HepG2 (cell line): ENCODE measurements around the gene PLAGL2. TPM values are rescaled to one million over a fixed set of nuclear protein-coding genes. Genes with fewer than 3 reads are reported as not detected.

Source experiments
- GLMP ChIP-seq: sonication (generic); formaldehyde crosslinking; IDR thresholded peaks from 2 replicates; pipeline ENCODE4 v1.9.0; 2021; ENCODE audit warnings: missing genetic modification reagents, mild to moderate bottlenecking, borderline replicate concordance
- HMG20A ChIP-seq: IDR thresholded peaks from 2 replicates; pipeline ENCODE4 v1.6.1; 2016; ENCODE audit warnings: borderline replicate concordance
- KLF6 ChIP-seq: IDR thresholded peaks from 2 replicates; pipeline ENCODE4 v1.8.0; 2016; ENCODE audit warnings: missing biosample characterization, missing genetic modification reagents
- MAFK ChIP-seq, 2 experiments: IDR thresholded peaks in 1 of 2; conservative IDR thresholded peaks in 1 of 2; 2 replicates each; pipeline ENCODE4 v1.6.1; 2011; ENCODE audit warnings: improper control_type of control experiment in 2 of 2, low read length in 2 of 2
- MATR3 ChIP-seq: sonication (generic); formaldehyde crosslinking; IDR thresholded peaks from 2 replicates; pipeline ENCODE4 v1.4.0; 2020; ENCODE audit warnings: missing genetic modification reagents
- MLLT10 ChIP-seq: sonication (generic); formaldehyde crosslinking; IDR thresholded peaks from 2 replicates; pipeline ENCODE4 v1.4.0; 2020; ENCODE audit warnings: missing genetic modification reagents
- MXD3 ChIP-seq: IDR thresholded peaks from 2 replicates; pipeline ENCODE4 v1.6.1; 2016; ENCODE audit warnings: mild to moderate bottlenecking, missing biosample characterization, missing genetic modification reagents
- SIX1 ChIP-seq: sonication (generic); formaldehyde crosslinking; IDR thresholded peaks from 2 replicates; pipeline ENCODE4 v1.4.0; 2020; ENCODE audit warnings: missing genetic modification reagents, borderline replicate concordance
- THAP9 ChIP-seq: sonication (generic); formaldehyde crosslinking; IDR thresholded peaks from 2 replicates; pipeline ENCODE4; 2020; ENCODE audit warnings: missing genetic modification reagents, mild to moderate bottlenecking, borderline replicate concordance
- ZBTB49 ChIP-seq: sonication (generic); formaldehyde crosslinking; IDR thresholded peaks from 2 replicates; pipeline ENCODE4 v1.4.0; 2020; ENCODE audit warnings: missing genetic modification reagents, borderline replicate concordance
- ZNF34 ChIP-seq: sonication (generic); formaldehyde crosslinking; IDR thresholded peaks from 2 replicates; pipeline ENCODE4 v1.4.0; 2020; ENCODE audit warnings: mild to moderate bottlenecking, missing genetic modification reagents, borderline replicate concordance
- ZNF407 ChIP-seq: sonication (generic); formaldehyde crosslinking; IDR thresholded peaks from one replicate; pipeline ENCODE4 v1.5.1; 2020; ENCODE audit warnings: mild to moderate bottlenecking, missing genetic modification reagents; ENCODE audit errors: not compliant biosample characterization
- ZNF569 ChIP-seq: sonication (generic); formaldehyde crosslinking; IDR thresholded peaks from 2 replicates; pipeline ENCODE4 v1.5.0; 2020; ENCODE audit warnings: mild to moderate bottlenecking, missing genetic modification reagents, moderate library complexity, borderline replicate concordance
- ZZZ3 ChIP-seq: sonication (generic); formaldehyde crosslinking; IDR thresholded peaks from 2 replicates; pipeline ENCODE4 v1.4.0; 2020; ENCODE audit warnings: missing genetic modification reagents, mild to moderate bottlenecking, borderline replicate concordance
- polyA plus RNA-seq, 8 experiments: library from polyadenylated mRNA; depleted of rRNA in 3 of 8; stranded (reverse) in 7 of 8; unstranded in 1 of 8; fragments of >200 nt; fragmentation: Illumina TruSeq in 4 of 8; extraction: Trizol in 4 of 8; gene quantifications; 2 replicates each; pipeline versions ENCODE4 v1.2.1 to v1.2.3, GENCODE V29; 2011 to 2016; ENCODE audit warnings: low read depth in 4 of 8, missing spikeins in 1 of 8, mixed read lengths in 1 of 8; ENCODE audit not compliant: insufficient read depth in 1 of 8
- total RNA-seq, 5 experiments: library from RNA; depleted of rRNA; stranded (reverse); fragments of >200 nt; fragmentation: Illumina TruSeq; extraction: Trizol; gene quantifications; 2 replicates each; pipeline ENCODE4 v1.2.3, GENCODE V29; 2016; ENCODE audit warnings: low read depth in 1 of 5

The PLAGL2 gene
- total and polyA plus RNA-seq, 2 of the 13 experiments (the other 11 are each of a cell fraction or from before 2014, with no cell fraction given) = 15.2 to 15.3 TPM

- no peak for TF ChIP-seq ZNF407 (CRISPR knock-in tag)
- TF ChIP-seq KLF6 = no peak
- TF ChIP-seq ZZZ3 (CRISPR knock-in tag) = 0 out of 2 replicates have a peak, but pooled peaks have one; percentile 55
- TF ChIP-seq MLLT10 (CRISPR knock-in tag) = no peak
- TF ChIP-seq MATR3 (CRISPR knock-in tag) = no peak
- no peak for TF ChIP-seq GLMP (CRISPR knock-in tag)
- no peak for TF ChIP-seq THAP9 (CRISPR knock-in tag)
- TF ChIP-seq ZBTB49 (CRISPR knock-in tag) = no peak
- TF ChIP-seq MXD3 = no peak
- no peak for TF ChIP-seq HMG20A
- peak; percentile 50 to 61; a peak in 3 of 4 replicates for TF ChIP-seq MAFK (conservative IDR thresholded peaks at IDR 0.05 in 1 of 2, IDR thresholded peaks at IDR 0.05 in 1 of 2; ENCODE audit: low read length in 2 of 2)
- no peak for TF ChIP-seq ZNF34
- TF ChIP-seq ZNF569 = no peak
- no peak for TF ChIP-seq SIX1 (CRISPR knock-in tag)
Observed at GRCh38 chr20:32153156-32153665, 54.3 kb downstream of the PLAGL2 start (continued).
